HCT116 (cell line): Measurements from ENCODE around the gene SLFN5. TPM values are rescaled to one million over a fixed set of nuclear protein-coding genes. Genes with fewer than 3 reads are reported as not detected.

Source experiments
- ATAC-seq: fragments of 200-7000 bp; cut with Tn5 transposase; 2 replicates; pipeline ENCODE4 v1.9.1; 2020; ENCODE audit warnings: mild to moderate bottlenecking, moderate library complexity
- BruUV-seq: library from RNA; stranded (reverse); fragments of 400-500 nt; replicated peaks from 2 replicates; lab custom pipeline; 2021; lab: Mats Ljungman, UMichigan
- CTCF ChIA-PET: fragments of 300-600 bp; sonication (Branson Sonifier 250); formaldehyde crosslinking; loops from one replicate; lab custom pipeline; 2021; ENCODE audit warnings: antibody characterized with exemption; lab: Charles Lee
- POLR2A ChIA-PET: fragments of 300-600, 350-600 bp; sonication (Branson Sonifier 250); formaldehyde crosslinking; loops from one replicate; lab custom pipeline; 2021; ENCODE audit warnings: antibody characterized with exemption; lab: Charles Lee
- RAD21 ChIA-PET, 2 experiments: fragments of 300-600 bp; sonication (Branson Sonifier 250); formaldehyde crosslinking; loops; one replicate each; lab custom pipeline; 2023; ENCODE audit warnings: low total read pairs in 2 of 2; ENCODE audit not compliant: uncharacterized antibody in 2 of 2, unreplicated experiment in 2 of 2, low non-redundant PET in 1 of 2; lab: Charles Lee
- DNase-seq: peaks from one replicate; pipeline ENCODE4 v3.0.0-alpha.2; 2010; ENCODE audit warnings: low read depth, low spot score
- H2AFZ ChIP-seq: fragments of 200-600 bp; shearing (Covaris generic), sonication (generic); 2 replicates; pipeline ENCODE4 v1.6.1; 2017; ENCODE audit warnings: low read depth, mixed run types, mixed read lengths, antibody characterized with exemption, low read length; ENCODE audit not compliant: poor library complexity, severe bottlenecking
- H3K27ac ChIP-seq: 2 replicates; pipeline ENCODE4 v1.5.1; 2012; ENCODE audit warnings: low read depth, low read length
- H3K27me3 ChIP-seq: fragments of 200-600 bp; sonication (generic); 2 replicates; pipeline ENCODE4 v1.6.1; 2016; ENCODE audit warnings: mixed run types, low read length, mixed read lengths; ENCODE audit not compliant: insufficient read depth
- H3K36me3 ChIP-seq, 2 experiments: fragments of 200-500 bp in 1 of 2; fragments of 200-600 bp in 1 of 2; sonication (Bioruptor generic) in 1 of 2; sonication (generic) in 1 of 2; 2 replicates each; pipeline versions ENCODE4 v1.5.1 to v1.6.1; 2014 to 2016; ENCODE audit warnings: low read length in 2 of 2, inconsistent platforms in 1 of 2, mixed read lengths in 1 of 2, mixed run types in 1 of 2; ENCODE audit not compliant: insufficient read depth in 2 of 2, control insufficient read depth in 1 of 2
- H3K4me1 ChIP-seq, 2 experiments: fragments of 200-600 bp in 1 of 2; sonication (generic) in 1 of 2; 2 replicates each; pipeline versions ENCODE4 v1.5.1 to v1.6.1; 2012 to 2017; ENCODE audit warnings: low read length in 2 of 2, inconsistent platforms in 1 of 2, mild to moderate bottlenecking in 1 of 2, mixed read lengths in 1 of 2, mixed run types in 1 of 2, moderate library complexity in 1 of 2; ENCODE audit not compliant: insufficient read depth in 2 of 2, control insufficient read depth in 1 of 2
- H3K4me2 ChIP-seq: fragments of 200-600 bp; sonication (generic); 2 replicates; pipeline ENCODE4 v1.6.1; 2017; ENCODE audit warnings: mixed run types, low read length, mixed read lengths
- H3K4me3 ChIP-seq, 2 experiments: fragments of 200-600 bp in 1 of 2; sonication (generic) in 1 of 2; replicated peaks in 1 of 2; 2 replicates each; pipeline ENCODE4 v1.5.1; 2011 to 2016; ENCODE audit warnings: low read length in 2 of 2, control low read depth in 1 of 2, low read depth in 1 of 2, mild to moderate bottlenecking in 1 of 2, mixed read lengths in 1 of 2, mixed run types in 1 of 2
- H3K79me2 ChIP-seq: fragments of 200-600 bp; sonication (generic); 2 replicates; pipeline ENCODE4 v1.6.1; 2017; ENCODE audit warnings: mild to moderate bottlenecking, mixed run types, low read length, moderate library complexity, mixed read lengths; ENCODE audit not compliant: insufficient read depth
- H3K9ac ChIP-seq: fragments of 200-600 bp; sonication (generic); 2 replicates; pipeline ENCODE4 v1.6.1; 2016; ENCODE audit warnings: low read length, mixed read lengths
- H3K9me2 ChIP-seq: fragments of 200-600 bp; sonication (generic), shearing (Covaris generic); 2 replicates; pipeline ENCODE4 v1.6.1; 2017; ENCODE audit warnings: mixed run types, mild to moderate bottlenecking, moderate library complexity; ENCODE audit not compliant: insufficient read depth
- H3K9me3 ChIP-seq, 2 experiments: fragments of 200-500 bp in 1 of 2; fragments of 200-600 bp in 1 of 2; sonication (Bioruptor generic) in 1 of 2; sonication (generic) in 1 of 2; 2 replicates each; pipeline ENCODE4 v1.6.1; 2014 to 2017; ENCODE audit warnings: low read length in 2 of 2, mixed read lengths in 2 of 2, inconsistent platforms in 1 of 2, low read depth in 1 of 2, mild to moderate bottlenecking in 1 of 2, mixed run types in 1 of 2, moderate library complexity in 1 of 2; ENCODE audit not compliant: control insufficient read depth in 1 of 2, insufficient read depth in 1 of 2
- H4K20me1 ChIP-seq: fragments of 200-600 bp; sonication (generic), shearing (Covaris generic); 2 replicates; pipeline ENCODE4 v1.6.1; 2017; ENCODE audit warnings: mixed run types, mild to moderate bottlenecking, moderate library complexity; ENCODE audit not compliant: insufficient read depth
- CEBPB ChIP-seq: IDR thresholded peaks from 2 replicates; pipeline ENCODE4 v1.6.1; 2012; ENCODE audit warnings: low read depth
- EGR1 ChIP-seq: IDR thresholded peaks from 2 replicates; pipeline ENCODE4 v1.6.1; 2012; ENCODE audit warnings: low read depth
- ELF1 ChIP-seq: IDR thresholded peaks from 2 replicates; pipeline ENCODE4 v1.6.1; 2012; ENCODE audit warnings: low read depth, borderline replicate concordance
- EZH2 ChIP-seq: fragments of 200-600 bp; sonication (generic); IDR thresholded peaks from 2 replicates; pipeline ENCODE4 v1.6.1; 2017; ENCODE audit warnings: antibody characterized with exemption, mixed run types
- EZH2phosphoT487 ChIP-seq: fragments of 200-600 bp; IDR thresholded peaks from 2 replicates; pipeline ENCODE4 v1.6.1; 2018; ENCODE audit warnings: antibody characterized with exemption, borderline replicate concordance
- FOSL1 ChIP-seq: IDR thresholded peaks from 2 replicates; pipeline ENCODE4 v1.6.1; 2012; ENCODE audit warnings: low read depth
- JUND ChIP-seq: IDR thresholded peaks from 2 replicates; pipeline ENCODE4 v1.6.1; 2012
- POLR2A ChIP-seq: IDR thresholded peaks from 2 replicates; pipeline ENCODE4 v1.7.0; 2011; ENCODE audit warnings: borderline replicate concordance; ENCODE audit not compliant: insufficient read depth, insufficient read length; ENCODE audit errors: extremely low read depth
- POLR2AphosphoS5 ChIP-seq: IDR thresholded peaks from 2 replicates; pipeline ENCODE4 v1.6.1; 2011; ENCODE audit warnings: mild to moderate bottlenecking, low read depth, low read length, moderate library complexity
- RAD21 ChIP-seq: IDR thresholded peaks from 2 replicates; pipeline ENCODE4 v1.6.1; 2012; ENCODE audit warnings: low read depth, mild to moderate bottlenecking
- SIN3A ChIP-seq: IDR thresholded peaks from 2 replicates; pipeline ENCODE4 v1.6.1; 2012; ENCODE audit warnings: low read depth
- SP1 ChIP-seq: IDR thresholded peaks from 2 replicates; pipeline ENCODE4 v1.6.1; 2012; ENCODE audit warnings: low read depth
- TCF7L2 ChIP-seq: IDR thresholded peaks from 2 replicates; pipeline ENCODE4 v1.7.0; 2011; ENCODE audit warnings: borderline replicate concordance, inconsistent platforms; ENCODE audit not compliant: insufficient read depth, insufficient read length; ENCODE audit errors: extremely low read depth
- YY1 ChIP-seq: IDR thresholded peaks from 2 replicates; pipeline ENCODE4 v1.6.1; 2011; ENCODE audit warnings: low read length, low read depth, moderate library complexity, mild to moderate bottlenecking; ENCODE audit not compliant: insufficient replicate concordance; ENCODE audit errors: extremely low read depth
- ZFX ChIP-seq: fragments of 450-650 bp; IDR thresholded peaks from 2 replicates; pipeline ENCODE4 v1.6.1; 2017
- ZNF274 ChIP-seq: fragments of 200-500 bp; sonication (Bioruptor generic); IDR thresholded peaks from 2 replicates; pipeline ENCODE4 v1.6.1; 2014; ENCODE audit warnings: mild to moderate bottlenecking, low read depth, low read length, inconsistent platforms
- intact Hi-C: fragments of 100-400 bp; cut with micrococcal nuclease; formaldehyde crosslinking; loops from 2 replicates; pipeline ENCODE4 v1.10.0; 2022
- total RNA-seq: library from RNA; stranded (reverse); gene quantifications from one replicate; pipeline ENCODE4 v1.2.1, GENCODE V29; 2021; ENCODE audit not compliant: unreplicated experiment
- TF ChIP-seq, protein P1 (sequence below): IDR thresholded peaks from 2 replicates; pipeline ENCODE4 v1.6.1; 2012
- TF ChIP-seq, protein P2 (sequence below): IDR thresholded peaks from 2 replicates; pipeline ENCODE4 v1.6.1; 2012; ENCODE audit warnings: low read depth
- TF ChIP-seq, protein P3 (sequence below), 3 experiments: fragments of 200-600 bp in 1 of 3; sonication (generic) in 1 of 3; IDR thresholded peaks in 2 of 3; conservative IDR thresholded peaks in 1 of 3; 2 replicates each; pipeline ENCODE4 v1.5.1; 2012 to 2017; ENCODE audit warnings: low read depth in 2 of 3, low read length in 2 of 3, antibody characterized with exemption in 1 of 3, borderline replicate concordance in 1 of 3, control low read depth in 1 of 3, mild to moderate bottlenecking in 1 of 3, mixed read lengths in 1 of 3, mixed run types in 1 of 3, moderate library complexity in 1 of 3; ENCODE audit not compliant: insufficient read depth in 1 of 3
- TF ChIP-seq, protein P4 (sequence below): IDR thresholded peaks from 2 replicates; pipeline ENCODE4 v1.6.1; 2012

The SLFN5 gene
- total RNA-seq, 1 experiment from 2014 or later, result 23.7 TPM

DNA sequence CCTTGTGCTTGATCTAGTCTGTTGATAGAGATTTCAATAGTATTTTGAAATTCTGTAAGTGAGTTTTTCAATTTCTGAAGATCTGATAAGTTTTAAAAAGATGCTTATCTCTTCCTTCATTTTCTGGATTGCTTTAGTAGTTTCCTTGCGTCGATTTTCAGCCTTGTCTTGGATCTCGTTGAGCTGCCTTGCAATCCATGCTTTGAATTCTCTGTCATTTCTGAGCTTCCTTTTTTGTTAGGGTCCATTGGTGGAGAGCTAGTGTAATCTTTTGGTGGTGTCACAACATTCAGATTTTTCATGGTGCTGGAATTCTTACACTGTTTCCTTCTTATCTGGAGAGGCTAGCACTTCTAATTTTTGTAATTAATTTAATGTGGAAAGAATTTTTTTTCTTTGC lies 69.5 kb downstream of the SLFN5 start:
- ChIA-PET RAD21 (interaction anchor here in 1 of 2 experiments (0.9 kb wide), 1 partner anchor 221 kb away, joined by 4 read pairs; no protein-coding TSS in a partner anchor), POLR2A (no interaction called here), CTCF (interaction anchor here (1.1 to 4.1 kb wide), 7 partner anchors 12 to 435 kb away, joined by 3 to 37 read pairs (median 5); no protein-coding TSS in a partner anchor)
- Histone ChIP-seq H3K9me2 (no peaks in the 10 kb centered on the region), H3K9ac (no peak overlapping the region), H4K20me1 (no peaks in the 10 kb centered on the region), H3K4me2 (no peak overlapping the region), H2AFZ (no peak overlapping the region), H3K9me3 (no peaks in the 10 kb centered on the region), H3K36me3 (no peaks in the 10 kb centered on the region), H3K4me3 (no peak overlapping the region), H3K79me2 (no peaks in the 10 kb centered on the region), H3K4me1 (peaks cover 5 to 9% of the 10 kb centered on the region in 2 experiments; a peak in 3 of 4 replicates), H3K27ac (no peak overlapping the region), H3K27me3 (0 out of 2 replicates have a peak, but pooled peaks cover 9% of the 10 kb centered on the region)
- no TSS peak for BruUV-seq
- intact Hi-C loops, result loop anchor here (1.0 to 10.0 kb wide), 4 partner anchors 138 to 435 kb away; no protein-coding TSS in a partner anchor
- ATAC-seq (no peak), DNase-seq (no peak)
- TF ChIP-seq RAD21 (no peak), EGR1 (no peak), POLR2A (no peak), TCF7L2 (no peak), CEBPB (no peak), SP1 (no peak), ELF1 (no peak), JUND (no peak), SIN3A (no peak), EZH2 (no peak), EZH2phosphoT487 (no peak), POLR2AphosphoS5 (no peak), ZFX (no peak), ZNF274 (no peak), FOSL1 (no peak), YY1 (no peak)
- TF ChIP-seq, protein P1, sequence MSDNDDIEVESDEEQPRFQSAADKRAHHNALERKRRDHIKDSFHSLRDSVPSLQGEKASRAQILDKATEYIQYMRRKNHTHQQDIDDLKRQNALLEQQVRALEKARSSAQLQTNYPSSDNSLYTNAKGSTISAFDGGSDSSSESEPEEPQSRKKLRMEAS, result no peak
- TF ChIP-seq, protein P2, sequence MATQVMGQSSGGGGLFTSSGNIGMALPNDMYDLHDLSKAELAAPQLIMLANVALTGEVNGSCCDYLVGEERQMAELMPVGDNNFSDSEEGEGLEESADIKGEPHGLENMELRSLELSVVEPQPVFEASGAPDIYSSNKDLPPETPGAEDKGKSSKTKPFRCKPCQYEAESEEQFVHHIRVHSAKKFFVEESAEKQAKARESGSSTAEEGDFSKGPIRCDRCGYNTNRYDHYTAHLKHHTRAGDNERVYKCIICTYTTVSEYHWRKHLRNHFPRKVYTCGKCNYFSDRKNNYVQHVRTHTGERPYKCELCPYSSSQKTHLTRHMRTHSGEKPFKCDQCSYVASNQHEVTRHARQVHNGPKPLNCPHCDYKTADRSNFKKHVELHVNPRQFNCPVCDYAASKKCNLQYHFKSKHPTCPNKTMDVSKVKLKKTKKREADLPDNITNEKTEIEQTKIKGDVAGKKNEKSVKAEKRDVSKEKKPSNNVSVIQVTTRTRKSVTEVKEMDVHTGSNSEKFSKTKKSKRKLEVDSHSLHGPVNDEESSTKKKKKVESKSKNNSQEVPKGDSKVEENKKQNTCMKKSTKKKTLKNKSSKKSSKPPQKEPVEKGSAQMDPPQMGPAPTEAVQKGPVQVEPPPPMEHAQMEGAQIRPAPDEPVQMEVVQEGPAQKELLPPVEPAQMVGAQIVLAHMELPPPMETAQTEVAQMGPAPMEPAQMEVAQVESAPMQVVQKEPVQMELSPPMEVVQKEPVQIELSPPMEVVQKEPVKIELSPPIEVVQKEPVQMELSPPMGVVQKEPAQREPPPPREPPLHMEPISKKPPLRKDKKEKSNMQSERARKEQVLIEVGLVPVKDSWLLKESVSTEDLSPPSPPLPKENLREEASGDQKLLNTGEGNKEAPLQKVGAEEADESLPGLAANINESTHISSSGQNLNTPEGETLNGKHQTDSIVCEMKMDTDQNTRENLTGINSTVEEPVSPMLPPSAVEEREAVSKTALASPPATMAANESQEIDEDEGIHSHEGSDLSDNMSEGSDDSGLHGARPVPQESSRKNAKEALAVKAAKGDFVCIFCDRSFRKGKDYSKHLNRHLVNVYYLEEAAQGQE, result no peak
- TF ChIP-seq, protein P3, sequence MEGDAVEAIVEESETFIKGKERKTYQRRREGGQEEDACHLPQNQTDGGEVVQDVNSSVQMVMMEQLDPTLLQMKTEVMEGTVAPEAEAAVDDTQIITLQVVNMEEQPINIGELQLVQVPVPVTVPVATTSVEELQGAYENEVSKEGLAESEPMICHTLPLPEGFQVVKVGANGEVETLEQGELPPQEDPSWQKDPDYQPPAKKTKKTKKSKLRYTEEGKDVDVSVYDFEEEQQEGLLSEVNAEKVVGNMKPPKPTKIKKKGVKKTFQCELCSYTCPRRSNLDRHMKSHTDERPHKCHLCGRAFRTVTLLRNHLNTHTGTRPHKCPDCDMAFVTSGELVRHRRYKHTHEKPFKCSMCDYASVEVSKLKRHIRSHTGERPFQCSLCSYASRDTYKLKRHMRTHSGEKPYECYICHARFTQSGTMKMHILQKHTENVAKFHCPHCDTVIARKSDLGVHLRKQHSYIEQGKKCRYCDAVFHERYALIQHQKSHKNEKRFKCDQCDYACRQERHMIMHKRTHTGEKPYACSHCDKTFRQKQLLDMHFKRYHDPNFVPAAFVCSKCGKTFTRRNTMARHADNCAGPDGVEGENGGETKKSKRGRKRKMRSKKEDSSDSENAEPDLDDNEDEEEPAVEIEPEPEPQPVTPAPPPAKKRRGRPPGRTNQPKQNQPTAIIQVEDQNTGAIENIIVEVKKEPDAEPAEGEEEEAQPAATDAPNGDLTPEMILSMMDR (IDR thresholded peaks at IDR 0.05 in 2 of 3, conservative IDR thresholded peaks at IDR 0.05 in 1 of 3; ENCODE audit: borderline replicate concordance in 1 of 3, insufficient read depth in 1 of 3, low read depth in 2 of 3, low read length in 2 of 3), result no peak
- TF ChIP-seq, protein P4, sequence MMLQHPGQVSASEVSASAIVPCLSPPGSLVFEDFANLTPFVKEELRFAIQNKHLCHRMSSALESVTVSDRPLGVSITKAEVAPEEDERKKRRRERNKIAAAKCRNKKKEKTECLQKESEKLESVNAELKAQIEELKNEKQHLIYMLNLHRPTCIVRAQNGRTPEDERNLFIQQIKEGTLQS, result no peak
